GM21723 (cell line): ENCODE results near the gene ZNF580.

Experiments
- ATAC-seq: cut with Tn5 transposase; IDR thresholded peaks from one replicate; pipeline ENCODE4 v1.9.1; 2021; ENCODE audit warnings: mild to moderate bottlenecking, moderate library complexity; ENCODE audit not compliant: unreplicated experiment

ZNF580 gene

DNA sequence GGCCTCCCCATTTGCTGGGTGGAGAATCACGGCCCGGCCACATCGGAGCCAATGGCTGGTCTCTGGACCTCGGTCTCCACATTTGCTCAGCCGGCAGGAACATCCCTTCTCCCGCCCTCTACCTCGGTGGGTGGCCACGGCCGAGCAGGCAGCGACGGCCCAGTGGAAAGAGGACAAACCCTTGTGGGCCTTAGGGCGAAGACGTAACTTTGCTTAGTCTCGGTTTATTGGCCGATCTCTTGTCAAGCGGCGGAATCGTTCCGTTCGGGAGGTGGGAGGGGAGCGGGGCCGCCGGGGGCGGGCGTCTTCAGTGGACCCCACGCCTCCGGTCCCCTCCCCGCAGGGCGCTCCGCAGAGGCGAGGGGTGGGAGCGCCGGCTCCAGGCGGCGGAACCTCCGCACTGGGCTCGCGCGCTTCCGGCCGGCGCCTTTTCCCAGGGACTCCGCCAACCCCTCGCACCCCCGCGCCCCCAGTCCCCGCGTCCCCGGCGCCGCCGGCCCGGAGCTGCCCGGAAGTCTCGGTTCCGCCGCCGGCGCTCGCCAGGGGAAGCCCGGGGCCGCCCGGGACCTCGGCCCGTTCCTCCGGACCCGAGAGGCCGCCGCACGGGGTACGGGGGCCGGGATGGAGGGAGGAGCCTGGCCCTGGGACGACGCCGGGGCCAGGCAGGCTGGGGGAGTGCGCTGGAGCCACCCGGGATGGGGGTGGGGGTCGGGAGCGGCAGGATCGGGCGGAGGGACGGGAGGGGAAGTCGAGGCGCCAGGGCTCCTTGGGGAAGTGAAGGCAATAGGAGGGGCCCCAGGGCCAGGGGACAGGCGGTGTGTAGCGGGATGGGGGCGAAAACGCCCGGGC is at the start of gene ZNF580:
TSS of gene ZNF580 (plus strand) at position 426 of the 849 bp plus-strand sequence. CDS start 1,507 bp downstream, outside the sequence.
- peak; percentile 34 for ATAC-seq

GRCh38 chr19:55591555-55591954 is 49.2 kb upstream of the ZNF580 start:
- no peak for ATAC-seq

DNA sequence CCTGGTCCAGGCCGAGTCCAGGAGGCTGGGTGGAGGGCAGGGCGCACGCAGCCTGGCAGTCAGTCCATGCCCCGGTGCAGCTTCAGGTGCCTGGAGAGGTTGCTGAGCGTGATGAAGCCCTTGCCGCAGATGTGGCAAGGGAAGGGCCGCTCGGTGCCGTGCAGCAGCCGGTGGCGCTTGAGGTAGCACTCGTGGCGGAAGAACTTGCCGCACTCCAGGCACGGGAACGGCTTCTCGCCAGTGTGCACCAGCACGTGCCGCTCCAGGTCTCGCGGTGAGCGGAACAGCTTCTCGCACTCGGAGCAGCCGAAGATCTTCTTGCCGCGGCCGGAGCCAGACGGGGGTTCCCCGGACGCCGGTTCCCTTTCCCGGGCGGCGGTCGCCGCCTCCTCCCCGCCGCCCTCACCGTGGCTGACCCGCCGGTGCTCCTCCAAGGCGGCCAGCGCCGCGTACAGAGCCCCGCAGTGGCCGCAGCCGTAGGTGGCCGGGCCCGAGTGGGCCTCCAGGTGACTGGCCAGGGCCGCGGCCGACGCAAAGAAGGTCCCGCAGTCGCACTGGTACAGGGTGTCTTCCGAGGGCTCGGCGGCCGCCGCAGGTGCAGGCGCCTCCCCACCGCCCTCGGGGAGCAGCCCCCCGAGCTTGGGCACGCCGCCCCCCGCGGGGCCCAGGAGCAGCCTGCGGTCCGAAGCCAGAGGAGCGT is 48.3 kb upstream of the ZNF580 start:
- no peak for ATAC-seq

DNA sequence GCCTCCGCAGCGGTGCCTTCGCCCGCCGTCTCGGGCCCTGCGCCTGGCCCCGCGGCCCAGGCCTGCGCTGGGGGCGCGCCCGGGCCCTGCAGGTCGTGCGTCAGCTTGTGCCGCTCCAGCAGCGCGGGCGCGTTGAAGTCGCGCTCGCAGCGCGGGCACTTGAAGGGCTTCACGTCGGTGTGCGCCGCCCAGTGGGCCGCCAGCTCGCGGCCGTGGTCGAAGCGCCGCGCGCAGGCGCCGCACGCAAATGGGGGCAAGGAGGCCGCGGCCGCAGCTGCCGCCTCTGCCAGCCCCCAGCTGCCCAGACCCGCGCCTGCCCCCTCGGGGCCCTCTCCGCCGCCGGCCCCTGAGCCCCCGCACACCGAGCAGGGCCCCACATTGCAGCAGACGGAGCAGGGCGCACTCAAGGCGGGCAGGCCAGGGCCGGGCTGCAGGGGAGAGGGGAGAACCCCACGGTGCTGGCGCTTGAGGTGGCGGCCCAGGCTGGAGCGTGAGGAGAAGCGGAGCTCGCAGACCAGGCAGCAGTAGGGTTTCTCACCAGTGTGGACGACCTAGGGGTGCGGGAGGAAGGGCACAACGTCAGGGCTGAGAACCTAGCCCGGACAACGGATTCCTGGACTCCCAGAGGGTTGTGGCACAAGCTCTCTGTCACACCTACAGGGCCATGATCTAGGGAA is 47.6 kb upstream of the ZNF580 start:
- ATAC-seq: no peak

GRCh38 chr19:55594996-55595545 is 45.7 kb upstream of the ZNF580 start:
- no peak for ATAC-seq

- ATAC-seq: no peak
Measured at GRCh38 chr19:55596304-55596703, 44.5 kb upstream of the ZNF580 start.

GRCh38 chr19:55597501-55597921 is 43.3 kb upstream of the ZNF580 start:
- no peak for ATAC-seq

GRCh38 chr19:55598034-55598433 is 42.8 kb upstream of the ZNF580 start:
- no peak for ATAC-seq

DNA sequence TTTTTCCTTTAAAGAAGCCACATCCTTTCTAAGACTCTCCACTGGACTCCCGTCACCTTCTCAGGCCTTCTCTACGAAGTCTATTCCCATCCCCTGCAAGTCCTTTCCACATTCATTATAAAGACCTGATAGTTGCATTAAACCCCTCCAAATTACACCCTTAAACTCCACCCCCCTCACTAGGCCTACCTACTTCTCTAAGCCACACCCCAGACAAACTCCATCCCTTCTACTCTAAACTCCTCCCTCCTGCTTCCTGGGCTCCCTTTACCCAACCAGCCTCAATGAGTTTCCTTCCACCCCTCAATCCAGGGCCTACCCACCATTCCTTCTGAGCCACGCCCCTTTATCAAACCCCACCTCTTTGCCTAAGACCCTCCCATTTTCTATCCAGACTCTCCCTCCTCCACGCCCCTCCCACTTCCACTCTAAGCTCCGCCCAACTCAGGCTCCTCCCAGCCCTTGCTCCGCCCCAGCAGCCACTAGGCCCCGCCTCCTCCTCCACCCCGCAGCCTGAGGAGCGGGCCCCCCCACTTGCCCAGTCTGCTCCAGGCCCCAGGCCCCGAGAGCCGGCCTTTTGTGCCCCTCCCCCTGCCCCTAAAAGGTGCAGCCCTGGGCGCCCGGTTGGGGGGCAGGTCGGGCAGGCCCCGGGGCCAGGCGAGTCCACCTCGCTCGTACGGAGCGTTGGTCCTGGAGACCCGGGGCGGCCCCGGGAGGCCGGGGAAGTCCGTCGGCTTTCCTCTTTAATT is 41.9 kb upstream of the ZNF580 start:
- peak; percentile 45 for ATAC-seq

DNA sequence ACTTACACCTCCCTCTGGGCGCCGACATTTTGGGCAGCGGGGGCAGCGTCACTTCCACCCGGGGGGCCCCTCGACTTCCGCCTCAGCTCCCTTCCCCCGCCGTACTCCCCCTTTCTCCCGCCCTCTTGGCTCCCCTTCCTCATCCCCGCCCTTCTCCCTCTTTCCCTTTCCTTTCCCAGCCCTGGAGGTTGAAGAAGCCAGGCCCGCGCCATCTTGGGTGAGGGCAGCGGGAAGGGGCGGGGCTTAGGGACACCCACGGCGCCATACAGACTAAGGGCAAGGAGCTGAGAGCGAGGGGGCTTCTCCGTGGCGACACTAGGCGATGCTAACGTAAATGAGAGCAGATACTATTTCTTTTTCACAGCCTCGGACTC is 41.3 kb upstream of the ZNF580 start, which contains the start of gene FIZ1:
TSS of gene FIZ1 (minus strand) at position 50 of the 374 bp plus-strand sequence. CDS start 1,652 bp downstream, outside the sequence.
- peak; percentile 52 for ATAC-seq

DNA sequence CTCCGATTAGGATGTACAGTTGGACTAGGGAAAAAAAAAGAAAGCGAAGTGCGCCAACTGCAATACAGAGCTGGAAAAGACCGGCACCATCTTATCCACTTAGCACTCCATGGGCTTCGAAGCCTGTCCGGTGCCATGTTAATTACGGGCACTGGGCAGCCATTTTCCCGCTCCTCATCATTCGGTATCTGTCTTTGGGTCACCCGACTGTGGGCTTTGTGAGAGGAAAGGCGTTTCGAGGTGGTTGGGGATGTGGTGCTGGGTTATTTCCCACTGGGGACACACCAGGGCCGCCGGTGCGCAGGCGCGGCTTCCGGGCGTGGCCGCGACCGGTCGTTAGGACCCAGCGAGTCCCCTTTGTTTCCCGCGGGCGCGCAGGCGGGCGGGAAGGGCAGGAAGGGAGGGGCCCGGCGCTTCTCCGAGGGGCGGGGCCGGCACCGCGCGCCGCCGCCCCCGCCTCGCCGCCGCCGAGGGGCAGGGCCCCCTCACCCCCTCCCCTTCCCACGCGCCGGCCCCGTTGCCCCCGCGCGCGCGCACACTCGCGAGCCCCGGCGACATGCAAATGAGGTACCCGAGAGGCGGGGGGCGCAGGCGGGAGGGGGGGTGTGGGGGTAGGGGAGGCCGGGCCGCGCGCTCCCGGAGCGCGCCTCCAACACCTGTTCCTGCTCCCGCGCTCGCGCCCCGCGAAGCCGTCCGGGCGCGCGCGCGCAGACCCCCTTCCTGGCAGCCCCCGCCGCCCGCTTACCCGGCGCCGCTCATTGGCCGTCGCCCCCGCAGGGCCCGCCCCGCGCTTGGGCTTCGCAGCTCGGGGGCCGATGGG is 40.8 kb upstream of the ZNF580 start, which contains the start of gene ZNF524:
TSS of gene ZNF524 (plus strand) at position 447 of the 820 bp plus-strand sequence. CDS start 1,825 bp downstream, outside the sequence.
- ATAC-seq: peak; percentile 45

GRCh38 chr19:55600662-55601028 is 40.2 kb upstream of the ZNF580 start:
- ATAC-seq: no peak

GRCh38 chr19:55601084-55601483 is 39.7 kb upstream of the ZNF580 start:
- ATAC-seq: no peak

DNA sequence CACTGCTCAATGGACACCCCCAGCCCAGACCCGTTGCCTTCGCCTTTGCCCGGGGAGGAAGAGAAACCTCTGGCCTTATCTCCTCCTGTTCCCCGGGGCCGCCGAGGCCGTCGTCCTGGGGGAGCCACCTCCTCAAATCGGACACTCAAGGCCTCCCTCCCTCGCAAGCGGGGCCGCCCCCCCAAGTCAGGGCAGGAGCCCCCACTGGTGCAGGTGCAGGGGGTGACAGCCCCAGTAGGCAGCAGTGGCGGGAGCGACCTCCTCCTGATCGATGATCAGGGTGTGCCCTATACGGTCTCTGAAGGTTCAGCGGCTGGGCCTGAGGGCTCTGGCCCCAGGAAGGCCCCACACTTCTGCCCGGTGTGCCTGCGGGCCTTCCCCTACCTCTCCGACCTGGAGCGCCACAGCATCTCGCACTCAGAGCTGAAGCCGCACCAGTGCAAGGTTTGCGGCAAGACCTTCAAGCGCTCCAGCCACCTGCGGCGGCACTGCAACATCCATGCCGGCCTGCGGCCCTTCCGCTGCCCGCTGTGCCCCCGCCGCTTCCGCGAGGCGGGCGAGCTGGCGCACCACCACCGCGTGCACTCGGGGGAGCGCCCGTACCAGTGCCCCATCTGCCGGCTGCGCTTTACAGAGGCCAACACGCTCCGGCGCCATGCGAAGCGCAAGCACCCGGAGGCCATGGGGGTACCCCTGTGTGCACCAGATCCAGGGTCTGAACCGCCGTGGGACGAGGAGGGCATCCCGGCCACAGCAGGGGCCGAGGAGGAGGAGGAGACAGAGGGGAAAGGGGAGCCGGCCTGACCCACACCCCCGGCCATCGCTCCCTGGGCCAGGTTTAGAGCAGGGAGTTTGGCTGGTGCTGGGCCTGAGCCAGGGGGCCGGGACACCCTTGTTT is 38.4 kb upstream of the ZNF580 start:
- no peak for ATAC-seq

GRCh38 chr19:55603115-55603514 is 37.7 kb upstream of the ZNF580 start:
- ATAC-seq: no peak

DNA sequence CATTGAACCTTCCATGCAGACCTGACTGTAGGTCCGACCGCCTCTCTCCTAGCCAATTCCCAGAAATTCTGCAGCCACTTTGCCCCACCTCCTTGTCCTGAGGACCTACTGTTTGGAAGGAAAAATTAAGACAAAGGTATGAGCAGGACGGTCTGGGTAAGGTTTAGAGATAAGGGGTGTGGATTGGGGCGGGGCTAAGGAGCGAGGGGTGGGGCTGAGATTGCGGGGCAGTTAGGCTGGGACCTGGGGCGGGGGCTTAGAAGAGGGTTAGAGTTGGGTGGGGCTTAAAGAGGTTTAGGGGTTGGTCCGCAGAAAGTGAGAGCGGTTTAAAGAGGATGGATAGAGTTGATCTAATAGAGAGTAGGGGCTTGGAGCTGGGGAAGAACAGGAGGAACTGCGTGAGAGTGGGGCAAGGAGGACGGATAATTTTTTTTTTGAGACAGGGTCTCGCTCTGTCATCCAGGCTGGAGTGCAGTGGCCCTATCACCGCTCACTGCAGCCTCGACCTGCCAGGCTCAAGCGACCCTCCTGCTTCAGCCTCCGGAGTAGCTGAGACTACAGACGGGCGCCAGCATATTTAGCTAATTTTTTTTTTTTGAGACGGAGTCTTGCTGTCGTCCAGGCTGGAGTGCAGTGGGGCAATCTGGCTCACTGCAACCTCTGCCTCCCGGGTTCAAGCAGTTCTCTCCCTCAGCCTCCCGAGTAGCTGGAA is 37.1 kb upstream of the ZNF580 start:
- no peak for ATAC-seq

DNA sequence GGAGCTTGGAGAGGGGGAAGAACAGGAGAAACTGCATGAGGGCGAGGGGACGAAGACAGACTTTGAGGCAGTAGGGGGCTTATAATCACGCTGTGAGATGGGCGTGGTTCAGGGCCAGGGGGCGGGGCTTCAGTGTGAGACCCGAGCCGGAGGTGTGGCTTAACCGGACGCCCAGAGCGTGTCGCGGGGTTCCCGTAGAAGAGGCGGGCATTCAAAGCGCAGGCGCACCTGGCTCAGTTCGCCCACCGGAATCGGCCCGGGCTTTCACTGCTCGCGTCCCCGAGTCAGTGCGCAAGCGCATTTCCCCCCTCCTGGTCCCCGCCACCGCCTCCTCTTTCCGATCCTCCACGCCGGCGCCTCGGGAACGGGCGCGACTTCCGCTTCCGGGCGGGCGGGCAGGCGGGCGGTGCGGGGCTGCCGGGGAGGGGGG is 35.6 kb upstream of the ZNF580 start:
- ATAC-seq: peak; percentile 65
